SIG-M5 treated with dmso at 0.1 percent for 504 hours (cell line): ENCODE data around the gene CNGB1.

Experiments used
- DNase-seq: peaks from one replicate; lab custom pipeline; 2025; ENCODE audit not compliant: unreplicated experiment; lab: John Stamatoyannopoulos, UW

Gene CNGB1

DNA sequence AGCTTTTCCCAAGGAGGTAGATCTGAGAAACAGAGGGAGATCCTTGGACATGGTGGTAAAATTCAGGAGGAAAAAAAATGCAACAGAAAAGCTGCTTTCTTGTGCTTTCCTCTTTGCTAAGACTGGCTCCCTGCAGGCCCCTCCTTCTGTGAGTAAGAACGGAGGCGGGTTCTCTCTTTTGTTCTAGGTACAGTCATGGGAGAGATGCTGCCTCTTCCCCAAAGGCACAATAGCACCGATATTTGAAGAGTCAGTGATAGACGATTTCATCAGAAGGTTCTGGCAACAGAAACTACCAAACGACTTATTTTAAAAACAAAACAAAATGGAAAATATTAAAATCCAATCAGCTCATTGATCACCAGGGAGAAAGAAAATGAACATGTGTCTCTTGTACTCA lies 136.0 kb downstream of the CNGB1 start:
- no peak for DNase-seq
